ENCODE results near the gene LAMA3. TPM values are rescaled to one million over a fixed set of nuclear protein-coding genes. Genes with fewer than 3 reads are reported as not detected.

The LAMA3 gene
- total RNA-seq, 2 donors from 2014 or later: 5.0 to 6.4 TPM

DNA sequence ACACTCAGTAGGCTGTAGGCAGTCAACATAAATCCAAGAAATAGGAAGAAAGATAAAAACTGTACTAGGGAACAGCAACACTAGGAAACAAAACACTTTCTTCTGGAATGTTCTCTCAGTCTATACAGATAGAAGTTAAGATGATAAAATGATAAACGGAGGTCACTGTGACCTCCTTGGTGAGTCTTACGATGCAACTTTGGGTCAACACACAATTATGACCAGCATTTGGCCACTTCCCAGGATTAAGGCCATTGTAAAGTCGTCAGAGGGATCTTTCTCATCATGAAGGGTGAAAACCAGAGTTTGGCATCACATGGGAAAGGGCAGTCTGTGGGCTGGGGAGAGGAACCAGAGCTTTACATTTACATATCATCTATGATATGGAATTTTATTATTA is 33.4 kb downstream of the LAMA3 start:
- Histone ChIP-seq H3K4me3 (no peak overlapping the region), H3K36me3 (no peaks in the 10 kb centered on the region), H3K4me1 (peaks cover 0 to 5% of the 10 kb centered on the region in 2 donors), H3K27ac (no peak overlapping the region), H3K9me3 (no peaks in the 10 kb centered on the region), H3K27me3 (no peaks in the 10 kb centered on the region)
- DNase-seq (ENCODE audit: low spot score): no peak
- TF ChIP-seq, protein P1, sequence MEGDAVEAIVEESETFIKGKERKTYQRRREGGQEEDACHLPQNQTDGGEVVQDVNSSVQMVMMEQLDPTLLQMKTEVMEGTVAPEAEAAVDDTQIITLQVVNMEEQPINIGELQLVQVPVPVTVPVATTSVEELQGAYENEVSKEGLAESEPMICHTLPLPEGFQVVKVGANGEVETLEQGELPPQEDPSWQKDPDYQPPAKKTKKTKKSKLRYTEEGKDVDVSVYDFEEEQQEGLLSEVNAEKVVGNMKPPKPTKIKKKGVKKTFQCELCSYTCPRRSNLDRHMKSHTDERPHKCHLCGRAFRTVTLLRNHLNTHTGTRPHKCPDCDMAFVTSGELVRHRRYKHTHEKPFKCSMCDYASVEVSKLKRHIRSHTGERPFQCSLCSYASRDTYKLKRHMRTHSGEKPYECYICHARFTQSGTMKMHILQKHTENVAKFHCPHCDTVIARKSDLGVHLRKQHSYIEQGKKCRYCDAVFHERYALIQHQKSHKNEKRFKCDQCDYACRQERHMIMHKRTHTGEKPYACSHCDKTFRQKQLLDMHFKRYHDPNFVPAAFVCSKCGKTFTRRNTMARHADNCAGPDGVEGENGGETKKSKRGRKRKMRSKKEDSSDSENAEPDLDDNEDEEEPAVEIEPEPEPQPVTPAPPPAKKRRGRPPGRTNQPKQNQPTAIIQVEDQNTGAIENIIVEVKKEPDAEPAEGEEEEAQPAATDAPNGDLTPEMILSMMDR (IDR thresholded peaks at IDR 0.05): no peak

DNA sequence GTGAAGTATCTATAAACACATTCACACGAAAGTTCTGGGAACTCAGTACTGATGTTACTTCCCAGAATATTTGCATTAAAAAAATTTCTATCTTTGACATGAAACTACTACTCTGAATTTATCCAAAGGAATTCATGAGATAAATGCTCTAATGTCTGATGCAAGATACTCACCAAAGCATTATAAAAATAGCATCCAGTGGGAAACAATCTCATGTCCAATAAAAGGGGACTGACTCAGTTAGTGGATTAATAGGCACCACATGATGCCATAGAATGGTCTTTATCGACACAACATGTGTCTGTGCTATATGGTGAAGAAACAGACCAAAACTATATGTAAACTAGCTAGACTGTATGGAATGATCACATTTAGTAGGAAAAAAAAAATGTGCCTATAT is 33.9 kb downstream of the LAMA3 start:
- TF ChIP-seq, protein P1 (IDR thresholded peaks at IDR 0.05): no peak
- DNase-seq (ENCODE audit: low spot score): no peak
- Histone ChIP-seq H3K9me3 (no peaks in the 10 kb centered on the region), H3K36me3 (no peaks in the 10 kb centered on the region), H3K27ac (no peak overlapping the region), H3K4me1 (peaks cover 0 to 5% of the 10 kb centered on the region in 2 donors), H3K4me3 (no peak overlapping the region), H3K27me3 (no peaks in the 10 kb centered on the region)

DNA sequence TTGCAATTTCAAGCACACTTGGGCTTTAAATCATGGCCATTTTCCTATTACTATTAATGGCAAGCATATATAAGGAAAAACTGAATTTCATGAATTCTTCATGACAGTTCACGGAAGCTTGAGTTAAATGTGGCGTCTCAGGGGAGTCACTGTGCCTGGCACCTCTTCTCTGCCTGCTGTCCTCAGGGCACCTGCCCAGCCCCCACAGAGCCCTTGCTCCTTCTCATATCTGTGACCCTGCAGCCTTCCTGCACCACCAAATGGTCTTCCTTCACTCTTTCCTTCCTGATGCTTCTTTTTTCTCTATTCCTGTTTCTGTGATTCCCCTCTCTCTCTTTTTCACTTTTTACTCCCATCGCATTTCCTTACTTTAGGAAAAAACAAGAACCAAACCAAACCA is 35.4 kb downstream of the LAMA3 start:
- no peak for DNase-seq (ENCODE audit: low spot score)
- no peaks in the 10 kb centered on the region for H3K9me3 ChIP-seq
- TF ChIP-seq, protein P1 (IDR thresholded peaks at IDR 0.05): no peak
- no peaks in the 10 kb centered on the region for H3K27me3 ChIP-seq
- no peak overlapping the region for H3K27ac ChIP-seq
- no peaks in the 10 kb centered on the region for H3K36me3 ChIP-seq
- no peaks in the 10 kb centered on the region for H3K4me1 ChIP-seq
- no peak overlapping the region for H3K4me3 ChIP-seq

DNA sequence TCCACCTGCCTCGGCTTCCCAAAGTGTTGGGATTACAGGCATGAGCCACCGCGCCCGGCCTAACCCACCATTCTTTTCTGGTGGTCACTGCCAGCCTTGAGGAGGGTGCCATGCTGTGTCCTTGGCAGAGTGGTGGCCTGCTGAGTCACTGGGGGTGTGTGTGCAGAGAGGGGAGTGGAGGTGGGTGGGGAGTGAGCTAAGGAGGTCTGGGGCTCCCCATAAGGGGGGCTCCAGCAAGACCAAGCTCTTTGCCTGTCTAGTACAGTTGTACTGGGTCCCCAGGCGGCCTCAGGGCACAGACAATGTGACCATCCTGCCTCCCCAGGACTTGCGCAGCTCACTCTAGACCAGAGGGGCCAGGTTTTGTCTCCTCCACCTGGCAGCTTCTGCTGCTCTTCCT is 36.1 kb downstream of the LAMA3 start:
- H3K27me3 ChIP-seq: no peaks in the 10 kb centered on the region
- TF ChIP-seq, protein P1 (IDR thresholded peaks at IDR 0.05): no peak

DNA sequence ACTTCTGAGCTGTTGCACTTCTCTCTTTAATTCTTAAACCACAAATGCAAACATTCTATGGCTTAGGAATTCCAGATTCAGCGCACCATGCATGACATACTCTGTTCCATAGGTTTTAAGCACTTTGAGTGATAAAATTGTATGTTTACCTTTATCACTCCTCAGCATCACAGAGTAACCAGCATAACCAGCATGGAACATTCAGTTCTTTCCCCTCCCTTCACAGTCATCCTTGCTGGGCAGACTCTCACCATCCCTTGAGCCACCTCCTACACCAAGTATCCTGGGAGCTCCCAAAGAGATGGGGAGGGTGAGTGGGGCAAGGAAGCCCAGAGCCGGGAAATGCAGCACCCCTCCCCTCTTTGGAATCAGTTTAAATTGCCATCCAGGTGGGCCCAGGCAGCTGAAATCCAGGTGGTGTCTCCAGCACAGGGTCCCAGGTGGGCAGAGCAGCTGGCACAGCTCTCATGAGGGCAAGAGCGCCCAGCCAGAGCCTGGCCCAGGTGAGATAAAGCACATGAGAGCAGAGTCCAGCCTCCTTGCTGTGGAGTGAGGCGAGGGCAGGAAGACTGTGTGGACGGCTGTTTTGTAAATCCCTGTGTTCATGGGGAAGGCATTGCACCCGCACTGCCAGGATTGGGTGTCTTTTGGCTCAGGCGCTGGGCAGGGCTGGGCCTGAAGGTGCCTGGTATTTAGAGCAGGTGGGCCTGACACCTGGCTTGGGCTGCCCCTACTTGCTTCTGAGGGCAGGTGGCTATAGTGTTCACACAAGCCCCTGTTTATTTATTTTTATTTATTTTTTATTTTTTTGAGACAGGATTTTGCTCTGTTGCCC is 36.8 kb downstream of the LAMA3 start:
- Histone ChIP-seq H3K4me1 (no peaks in the 10 kb centered on the region), H3K9me3 (no peaks in the 10 kb centered on the region), H3K36me3 (no peaks in the 10 kb centered on the region), H3K4me3 (no peak overlapping the region), H3K27ac (no peak overlapping the region), H3K27me3 (no peaks in the 10 kb centered on the region)
- no peak for DNase-seq (ENCODE audit: low spot score)
- TF ChIP-seq, protein P1 (IDR thresholded peaks at IDR 0.05): no peak

More for the DNA sequence above, 36.1 kb downstream of the LAMA3 start:
- Histone ChIP-seq H3K4me3 (no peak overlapping the region), H3K9me3 (no peaks in the 10 kb centered on the region), H3K4me1 (no peaks in the 10 kb centered on the region), H3K36me3 (no peaks in the 10 kb centered on the region), H3K27ac (no peak overlapping the region)
- DNase-seq (ENCODE audit: low spot score): no peak

Measured in right atrium auricular region (tissue), 2 donors.